GM12873 (cell line): Measurements from ENCODE around the gene NBR1.

ENCODE experiments used
- TF ChIP-seq, protein P1 (sequence below): IDR thresholded peaks from 2 replicates; pipeline ENCODE4 v1.5.1; 2012; ENCODE audit warnings: low read depth, mild to moderate bottlenecking, moderate library complexity, low read length, control low read depth; ENCODE audit not compliant: insufficient read depth; ENCODE audit errors: missing control alignments

Gene NBR1

DNA sequence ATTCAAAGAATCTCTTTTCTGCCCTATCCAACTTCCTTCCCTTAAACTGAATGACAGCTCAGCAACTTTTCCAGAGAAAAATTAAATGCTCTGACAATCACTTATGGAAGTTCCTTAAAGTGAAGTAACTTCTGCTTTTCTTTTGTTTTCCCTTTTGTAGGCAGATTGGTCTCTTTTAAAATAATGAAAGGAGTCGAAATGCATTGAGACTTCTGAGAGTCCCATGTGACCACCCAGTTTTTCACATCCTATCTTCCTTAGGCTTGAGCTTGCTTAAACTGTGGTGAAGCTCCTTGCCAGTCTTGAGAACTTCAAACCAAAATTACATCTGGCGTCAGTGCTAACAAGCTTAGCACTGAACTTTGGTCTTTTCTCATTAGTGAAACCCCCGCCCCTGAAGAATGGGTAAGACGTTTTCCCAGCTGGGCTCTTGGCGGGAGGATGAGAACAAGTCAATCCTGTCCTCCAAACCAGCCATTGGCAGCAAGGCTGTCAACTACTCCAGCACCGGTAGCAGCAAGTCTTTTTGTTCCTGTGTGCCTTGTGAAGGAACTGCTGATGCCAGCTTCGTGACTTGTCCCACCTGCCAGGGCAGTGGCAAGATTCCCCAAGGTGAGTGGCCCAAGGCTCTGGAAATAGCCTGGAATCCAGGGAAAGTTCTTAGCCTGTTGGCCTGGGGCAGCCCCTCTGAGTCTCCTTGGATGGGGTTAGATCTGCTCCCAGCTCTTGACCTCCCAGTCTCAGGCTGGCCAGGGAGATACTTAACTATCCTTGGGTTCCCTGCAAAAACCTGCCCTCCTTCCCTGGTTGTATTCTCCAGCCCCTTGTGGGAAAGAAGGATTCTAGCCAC, 41.9 kb downstream of the NBR1 start:
- TF ChIP-seq, protein P1, sequence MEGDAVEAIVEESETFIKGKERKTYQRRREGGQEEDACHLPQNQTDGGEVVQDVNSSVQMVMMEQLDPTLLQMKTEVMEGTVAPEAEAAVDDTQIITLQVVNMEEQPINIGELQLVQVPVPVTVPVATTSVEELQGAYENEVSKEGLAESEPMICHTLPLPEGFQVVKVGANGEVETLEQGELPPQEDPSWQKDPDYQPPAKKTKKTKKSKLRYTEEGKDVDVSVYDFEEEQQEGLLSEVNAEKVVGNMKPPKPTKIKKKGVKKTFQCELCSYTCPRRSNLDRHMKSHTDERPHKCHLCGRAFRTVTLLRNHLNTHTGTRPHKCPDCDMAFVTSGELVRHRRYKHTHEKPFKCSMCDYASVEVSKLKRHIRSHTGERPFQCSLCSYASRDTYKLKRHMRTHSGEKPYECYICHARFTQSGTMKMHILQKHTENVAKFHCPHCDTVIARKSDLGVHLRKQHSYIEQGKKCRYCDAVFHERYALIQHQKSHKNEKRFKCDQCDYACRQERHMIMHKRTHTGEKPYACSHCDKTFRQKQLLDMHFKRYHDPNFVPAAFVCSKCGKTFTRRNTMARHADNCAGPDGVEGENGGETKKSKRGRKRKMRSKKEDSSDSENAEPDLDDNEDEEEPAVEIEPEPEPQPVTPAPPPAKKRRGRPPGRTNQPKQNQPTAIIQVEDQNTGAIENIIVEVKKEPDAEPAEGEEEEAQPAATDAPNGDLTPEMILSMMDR: no peak

GRCh38 chr17:43213545-43213944, 42.5 kb downstream of the NBR1 start:
- TF ChIP-seq, protein P1: no peak

DNA sequence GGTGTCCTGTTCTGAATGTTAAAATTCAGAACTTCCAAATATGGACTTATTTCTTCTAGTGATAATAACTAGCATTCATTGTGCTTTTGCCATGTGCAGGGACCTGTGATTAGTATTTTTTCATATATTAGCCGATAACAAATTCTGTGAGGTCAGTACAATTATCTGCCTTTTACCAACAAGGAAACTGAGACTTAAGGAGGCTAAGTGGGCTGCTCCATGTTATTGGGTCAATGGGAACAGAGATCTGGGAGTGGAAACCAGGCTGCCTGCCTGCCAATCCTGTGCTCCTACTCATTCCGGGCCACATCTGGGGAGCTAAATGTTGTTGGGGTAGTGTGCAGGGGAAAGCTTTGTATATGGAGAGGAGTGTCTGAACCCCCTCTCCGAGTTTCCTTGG, 44.3 kb downstream of the NBR1 start:
- TF ChIP-seq, protein P1: no peak

- TF ChIP-seq, protein P1: no peak
These were observed 45.4 kb downstream of the NBR1 start for GRCh38 chr17:43216369-43216761.

DNA sequence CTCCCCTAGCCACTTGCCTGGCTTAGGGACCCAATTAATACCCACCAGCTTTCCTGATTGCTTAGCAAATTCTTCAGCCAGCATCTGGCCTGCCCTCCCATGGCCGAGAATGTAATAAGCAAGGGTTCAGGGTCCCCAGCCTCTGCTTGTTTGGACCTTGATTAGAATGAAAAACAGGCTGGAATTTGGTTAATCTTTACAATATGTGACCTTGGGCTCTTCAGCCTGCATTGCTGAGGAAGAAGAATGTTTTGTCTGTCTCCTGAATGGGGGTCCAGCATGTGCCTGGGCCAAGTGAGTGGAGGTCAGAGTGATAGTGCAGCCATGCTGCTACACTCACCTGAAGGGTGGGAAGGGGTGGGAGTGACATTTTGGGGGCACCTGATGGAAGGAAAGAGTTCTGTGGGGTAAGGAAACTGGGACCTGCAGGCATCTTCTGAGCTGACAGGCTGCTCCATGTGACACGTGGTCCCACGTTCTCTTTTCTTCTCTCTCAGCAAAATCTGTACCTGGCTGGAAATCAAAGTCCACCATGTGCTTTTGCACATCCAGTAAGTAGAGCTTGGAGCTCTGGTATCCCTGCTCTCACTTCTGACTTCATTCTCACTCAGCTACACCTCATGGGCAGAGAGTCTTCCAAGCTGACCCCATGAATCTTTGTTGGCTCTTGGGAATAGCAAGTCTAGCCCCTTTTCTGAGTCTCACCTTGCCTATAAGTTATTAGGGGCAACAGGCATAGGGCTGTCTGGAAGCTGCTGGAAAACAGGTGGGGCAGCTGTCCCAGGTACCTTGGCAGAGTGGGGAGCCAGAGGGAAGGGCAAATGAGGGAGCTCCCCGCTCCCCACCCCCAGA, 46.0 kb downstream of the NBR1 start:
- TF ChIP-seq, protein P1: no peak

GRCh38 chr17:43217614-43218087, 46.6 kb downstream of the NBR1 start:
- TF ChIP-seq, protein P1: no peak

GRCh38 chr17:43219001-43219400, 48.0 kb downstream of the NBR1 start:
- TF ChIP-seq, protein P1: no peak
